Stimulated activated CD4-positive, alpha-beta T cell treated with anti-CD3 and anti-CD28 coated beads, Interleukin-1b, Interleukin-23, amount 100 ng/mL, for 24 hours (primary cell): ENCODE results near the gene TBX20.
A peak's percentile ranks its signal among the peaks of the same experiment; 100 is the strongest.
"Not testable (repeated sequence)": the region's sequence is repeated elsewhere in the genome, so short reads cannot be mapped to it uniquely, and the experiment has no call there.

Experiments
- DNase-seq, 4 experiments: peaks; one replicate each; pipeline ENCODE4 v3.0.0-alpha.2; 2020; ENCODE audit warnings: low read depth in 4 of 4, low spot score in 1 of 4

TBX20 gene

DNA sequence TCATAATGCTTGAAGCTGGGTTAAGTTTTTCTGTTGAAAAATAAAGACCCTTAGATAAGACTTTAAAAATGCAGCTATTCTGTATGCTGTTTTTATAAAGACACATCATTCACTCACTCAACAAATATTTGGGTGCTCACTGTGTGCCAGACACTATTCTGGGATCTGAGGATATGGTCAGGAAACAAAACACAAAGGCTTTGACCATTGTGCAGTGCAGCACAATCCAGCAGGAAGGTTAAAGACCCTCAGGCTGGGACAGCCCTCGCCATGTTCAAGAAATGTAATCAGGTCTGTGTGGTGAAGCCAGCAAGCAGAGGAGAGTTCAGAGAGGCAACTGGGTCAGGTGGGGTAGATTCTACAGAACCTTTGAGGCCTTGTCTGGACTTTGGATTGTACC, 31.5 kb downstream of the TBX20 start:
- DNase-seq = not testable (repeated sequence)

DNA sequence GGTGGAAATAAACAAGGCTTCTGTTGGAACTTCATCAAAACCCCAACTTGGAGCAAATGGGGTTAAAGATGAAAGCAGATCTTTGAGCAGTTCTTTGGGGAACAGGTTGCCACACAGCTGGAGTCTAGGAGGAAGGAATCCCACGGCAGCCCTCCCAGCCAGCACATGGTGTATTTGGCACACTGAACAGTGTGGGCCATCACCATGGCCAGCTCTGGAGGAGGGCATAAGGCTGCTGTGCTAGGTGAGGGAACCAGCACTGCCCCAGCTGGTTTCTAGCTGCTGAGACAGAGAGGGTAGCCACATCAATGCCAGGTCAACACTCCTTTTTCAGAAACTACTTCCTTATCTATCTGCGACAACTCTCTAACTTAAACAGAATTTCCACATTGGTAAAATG, 33.7 kb downstream of the TBX20 start:
- DNase-seq = not testable (repeated sequence)

DNA sequence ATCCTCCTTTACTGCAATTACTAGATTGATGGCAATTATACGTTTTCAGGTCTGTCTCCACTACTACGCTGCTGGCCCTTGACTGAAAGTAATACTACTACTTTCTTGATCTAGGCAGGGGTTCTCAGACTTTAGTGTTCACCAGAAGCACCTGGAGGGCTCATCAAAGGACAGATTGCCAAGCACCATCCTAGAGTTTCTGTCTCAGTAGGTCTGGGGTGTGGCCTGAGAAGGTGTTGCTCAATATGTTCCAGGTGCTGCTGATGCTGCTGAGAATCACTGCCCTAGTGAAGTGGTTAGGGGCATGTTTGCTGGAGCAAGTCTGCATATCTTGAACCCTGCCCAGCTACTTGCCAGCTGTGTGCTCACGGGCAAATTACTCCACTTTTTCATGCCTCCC, 37.9 kb downstream of the TBX20 start:
- not testable (repeated sequence) for DNase-seq

DNA sequence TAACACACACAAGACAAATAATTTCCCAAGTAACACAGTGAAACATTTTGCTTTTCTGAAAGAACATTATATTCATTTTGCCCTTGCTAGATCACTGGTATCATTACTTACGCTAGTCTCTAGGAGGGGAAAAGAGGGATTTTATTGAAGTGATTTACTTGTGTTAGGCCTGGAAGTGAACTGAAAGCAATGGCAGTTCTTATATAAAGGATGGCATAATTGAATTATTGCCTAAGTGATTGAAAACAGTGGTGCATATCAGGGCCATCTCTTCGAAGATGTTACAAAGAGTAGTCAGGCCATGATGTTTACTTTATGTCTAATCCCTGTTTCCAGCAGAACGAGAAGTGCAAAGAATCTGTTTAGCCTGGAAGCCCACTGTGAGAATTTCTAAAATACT, 38.8 kb downstream of the TBX20 start:
- DNase-seq = not testable (repeated sequence)

DNA sequence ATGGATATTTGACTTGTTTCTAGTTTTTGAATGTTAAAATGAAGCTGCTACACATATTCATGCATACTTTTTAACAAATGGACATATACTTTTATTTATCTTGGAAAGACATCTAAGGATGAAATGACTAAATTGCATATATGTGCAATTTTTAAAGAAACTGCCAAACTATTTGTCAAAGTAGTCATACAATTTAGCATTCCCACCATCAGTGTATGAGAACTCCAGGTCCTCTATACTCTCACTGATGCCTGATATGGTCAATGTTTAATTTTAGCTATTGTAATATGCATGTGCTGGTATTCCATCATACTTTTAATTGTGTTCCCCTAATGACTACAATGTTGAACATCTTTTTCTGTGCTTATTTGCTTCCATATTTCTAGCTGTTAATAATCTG, 47.0 kb downstream of the TBX20 start:
- DNase-seq = not testable (repeated sequence)

DNA sequence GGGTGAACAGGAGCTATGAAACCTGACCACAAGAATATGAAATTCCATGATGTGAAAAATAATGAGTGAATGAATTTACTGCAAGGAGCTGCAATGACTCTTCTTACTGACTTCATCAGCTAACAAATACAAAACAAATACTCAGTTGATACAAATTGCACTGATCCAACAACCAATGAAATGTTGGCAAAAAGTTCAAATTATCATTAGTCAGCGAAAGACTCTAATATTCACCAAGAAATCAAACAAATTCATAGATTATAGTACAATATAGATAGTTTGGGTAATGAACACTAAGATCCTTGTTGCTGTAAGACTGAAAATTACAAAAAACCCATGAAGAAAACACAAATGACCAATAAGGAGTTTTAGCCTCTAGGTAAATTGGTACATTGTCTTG, 49.0 kb downstream of the TBX20 start:
- DNase-seq = not testable (repeated sequence)

DNA sequence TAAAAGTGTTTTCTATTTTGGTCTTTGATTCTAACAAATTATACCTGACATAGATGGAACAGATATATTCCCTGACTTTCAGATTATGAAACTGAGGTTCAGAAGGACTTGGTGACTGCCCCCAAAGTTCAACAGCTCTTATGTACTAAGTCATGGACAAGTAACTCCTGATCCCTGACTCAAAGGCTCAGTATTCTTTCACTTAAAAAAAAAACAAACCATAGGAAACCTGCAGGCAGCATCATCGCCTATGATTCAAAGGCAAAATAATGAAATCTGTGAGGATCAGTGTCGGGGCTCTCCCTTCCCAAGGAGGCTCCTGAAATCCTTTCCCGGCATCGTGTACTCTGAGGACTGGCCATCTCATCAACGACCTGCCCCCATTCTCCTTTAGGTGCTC, 49.9 kb downstream of the TBX20 start:
- not testable (repeated sequence) for DNase-seq

DNA sequence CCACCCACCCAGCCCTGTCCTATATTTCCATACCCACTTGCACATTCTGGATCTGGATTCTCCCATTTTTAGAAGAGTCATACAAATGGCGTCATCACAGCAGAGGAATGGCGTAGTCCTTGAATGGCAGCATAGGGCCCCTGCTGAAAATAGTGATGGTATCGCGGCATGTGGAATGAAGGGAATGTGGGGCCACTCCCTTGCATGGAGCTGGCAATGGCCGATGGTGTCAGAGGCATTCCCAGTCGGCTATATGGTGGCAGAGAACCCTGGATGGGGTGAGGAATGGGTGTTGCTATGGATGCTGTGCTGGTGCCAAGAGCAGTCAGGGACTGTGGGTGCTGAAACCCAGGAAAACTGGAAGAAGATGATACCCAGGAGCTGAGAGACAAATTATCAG, 51.5 kb downstream of the TBX20 start:
- not testable (repeated sequence) for DNase-seq

DNA sequence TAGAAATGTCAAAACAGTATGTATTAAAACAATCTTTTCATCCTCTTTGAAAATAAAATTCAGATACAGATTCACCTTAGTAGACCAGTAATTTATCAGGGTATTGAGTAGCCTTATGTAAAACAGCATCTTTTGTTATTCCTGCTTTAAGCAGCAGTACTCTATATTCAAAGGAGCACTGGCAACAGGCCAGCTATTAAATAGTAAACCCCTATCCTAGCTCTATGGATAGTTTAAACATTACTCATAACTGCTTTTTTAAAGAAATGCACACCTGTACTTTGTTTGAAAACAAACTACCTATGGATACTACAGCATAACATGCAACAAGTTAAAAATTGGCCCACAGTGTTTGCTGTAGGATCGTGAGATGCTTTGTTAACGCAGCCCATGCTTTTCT, 53.7 kb downstream of the TBX20 start:
- DNase-seq = not testable (repeated sequence)

DNA sequence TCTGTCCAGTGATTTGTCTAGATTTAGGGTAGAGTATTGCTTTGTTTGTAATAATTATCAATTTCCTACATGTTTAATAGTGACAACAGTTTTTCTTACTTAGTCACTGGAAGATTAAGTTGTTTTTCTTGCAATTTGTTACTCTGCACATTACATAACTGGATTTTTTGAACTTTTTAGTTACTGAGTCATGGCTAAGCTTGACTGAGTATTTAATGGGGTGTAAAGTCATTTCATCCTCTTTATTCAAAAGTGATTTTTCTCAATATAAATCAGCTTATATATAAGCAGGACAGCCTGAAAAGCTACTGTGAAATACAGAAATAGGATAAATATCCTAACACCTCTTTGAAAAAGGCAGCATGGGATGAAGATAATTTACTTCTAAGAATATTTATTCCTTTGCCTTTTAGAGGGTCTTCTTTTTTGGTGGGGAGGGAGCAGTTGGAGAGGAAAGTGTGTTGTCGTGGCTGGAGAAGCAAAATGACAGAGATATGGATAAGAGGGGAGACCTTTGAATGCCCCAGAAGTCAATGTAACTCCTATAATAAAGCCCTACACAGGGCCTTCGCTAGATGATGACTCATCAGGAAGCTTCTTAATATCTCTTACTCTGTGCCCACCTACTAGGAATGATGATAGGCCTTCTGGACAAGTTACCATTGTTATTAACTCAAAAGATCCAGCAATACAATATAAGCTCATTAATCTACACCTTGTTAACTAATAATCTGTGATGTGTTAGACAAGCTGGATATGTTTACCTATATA, 55.3 kb downstream of the TBX20 start:
- not testable (repeated sequence) for DNase-seq

DNA sequence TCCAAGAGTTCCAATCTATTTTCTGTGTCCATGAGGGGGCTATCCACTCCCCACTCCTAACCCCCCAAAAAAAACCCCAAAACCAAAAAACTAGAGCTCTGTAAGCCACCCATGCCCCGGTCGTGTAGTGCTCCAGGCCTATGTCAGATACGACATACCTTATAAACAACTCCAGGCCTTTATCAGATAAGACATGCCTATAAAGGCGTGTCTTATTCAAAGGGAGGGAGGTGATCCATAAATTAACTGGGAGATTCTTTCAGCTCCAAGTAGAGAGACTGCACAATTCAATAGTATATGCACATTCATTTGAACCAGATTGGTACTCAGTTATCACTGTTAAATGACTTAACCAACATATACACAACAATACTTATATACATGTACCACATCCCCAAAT, 62.3 kb downstream of the TBX20 start:
- DNase-seq = not testable (repeated sequence)

DNA sequence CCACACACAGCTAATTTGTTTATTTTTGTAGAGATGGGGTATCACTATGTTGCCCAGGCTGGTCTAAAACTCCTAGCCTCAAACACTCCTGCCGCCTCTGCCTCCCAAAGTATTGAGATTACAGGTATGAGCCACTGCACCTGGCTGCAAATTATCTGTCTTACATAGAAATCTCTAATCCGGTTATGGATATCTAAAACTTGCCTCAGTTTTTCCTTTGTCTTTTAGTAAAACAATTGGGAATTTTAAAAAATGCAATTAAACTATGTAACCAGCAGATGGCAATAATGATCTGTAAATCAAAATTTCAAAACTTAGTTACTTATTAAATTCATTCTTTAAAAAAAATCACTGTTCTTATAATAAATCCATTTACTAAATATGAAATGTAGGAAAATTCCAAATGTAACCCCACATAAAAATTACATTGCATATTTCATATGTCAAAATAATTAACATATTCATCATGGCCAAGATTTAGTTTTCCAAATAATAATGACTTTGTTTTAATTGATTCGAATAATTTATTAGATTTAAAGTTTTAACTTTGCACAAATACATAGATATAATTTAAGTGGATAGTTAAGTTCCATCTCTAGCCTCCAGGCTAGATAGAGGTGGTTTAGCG, 63.6 kb downstream of the TBX20 start:
- DNase-seq = not testable (repeated sequence)

DNA sequence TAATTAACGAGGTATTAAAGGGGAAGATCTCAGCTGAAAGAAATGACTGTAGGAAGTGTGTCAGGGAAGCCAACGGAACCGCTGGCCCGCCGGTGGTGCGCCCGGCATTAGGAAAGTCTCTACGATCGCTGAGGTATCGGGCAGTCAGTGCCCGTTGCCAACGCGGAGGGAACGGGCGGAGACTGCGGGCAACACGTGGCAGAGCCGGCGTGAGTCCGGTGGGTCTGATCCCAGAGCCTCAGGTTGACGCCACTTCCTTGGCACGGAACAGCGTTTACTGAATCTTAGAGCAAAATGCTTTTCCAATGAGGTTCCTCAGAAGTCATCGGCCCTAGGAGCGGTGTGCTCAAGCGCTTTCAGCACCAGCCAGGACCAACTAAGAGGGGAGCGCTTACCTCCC, 67.1 kb downstream of the TBX20 start:
- not testable (repeated sequence) for DNase-seq

DNA sequence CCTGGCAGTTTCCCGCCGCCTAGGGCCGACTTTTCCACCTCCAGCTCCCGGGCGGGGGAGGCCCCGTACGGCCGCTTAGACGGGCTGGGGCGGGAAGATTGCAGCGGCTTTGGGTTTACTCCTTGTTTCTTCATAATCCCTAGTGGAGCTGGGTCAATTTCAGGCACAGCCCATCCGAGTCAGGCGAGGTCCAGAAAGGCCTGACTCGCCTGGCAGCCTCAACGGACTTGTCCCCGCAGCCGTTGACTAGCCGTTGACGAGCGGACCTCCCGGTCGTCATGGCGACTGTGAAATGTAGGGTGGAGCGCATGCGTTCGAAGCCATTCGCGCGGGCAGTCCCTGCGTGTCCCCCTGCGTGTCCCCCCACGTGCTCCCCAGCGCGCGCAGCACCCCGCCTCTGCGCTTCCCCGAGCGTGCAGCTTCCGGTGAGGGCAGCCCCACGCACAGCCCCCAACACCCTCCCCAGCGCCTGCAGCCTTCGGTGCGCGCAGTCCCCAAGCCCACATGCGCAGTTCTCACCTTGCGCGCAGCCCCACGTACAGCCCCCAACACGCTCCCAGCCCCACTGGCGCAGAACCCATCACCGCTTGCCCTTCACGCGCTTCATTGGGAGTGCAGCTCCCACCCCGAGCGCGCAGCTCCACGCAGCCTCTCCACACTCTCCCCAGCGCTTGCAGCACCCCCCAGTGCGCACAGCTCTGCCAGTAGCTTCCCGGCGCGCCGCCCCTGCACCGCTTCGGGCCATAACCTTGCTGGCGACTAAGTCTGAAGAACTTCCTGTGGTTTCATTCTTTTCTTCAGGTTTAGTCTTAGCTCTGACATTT, 67.8 kb downstream of the TBX20 start:
- peak in 1 of 4 experiments; percentile 2 for DNase-seq

DNA sequence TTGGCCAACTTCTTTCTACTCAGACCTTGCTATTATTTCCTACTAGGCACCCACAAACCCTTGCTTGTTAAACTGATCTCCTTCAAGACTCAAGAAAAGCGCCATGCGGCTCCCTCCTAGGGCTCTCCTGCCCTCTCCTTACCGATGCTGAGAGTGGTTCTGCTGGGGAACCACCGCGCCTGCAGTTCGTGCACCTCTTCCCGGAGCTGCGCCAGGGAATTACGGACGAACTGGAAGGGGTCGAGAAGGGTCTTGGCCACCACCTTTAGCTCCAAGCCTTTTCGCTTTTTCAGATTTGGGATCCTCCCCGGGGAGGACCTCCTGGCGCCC, 68.4 kb downstream of the TBX20 start:
- not testable (repeated sequence) for DNase-seq

DNA sequence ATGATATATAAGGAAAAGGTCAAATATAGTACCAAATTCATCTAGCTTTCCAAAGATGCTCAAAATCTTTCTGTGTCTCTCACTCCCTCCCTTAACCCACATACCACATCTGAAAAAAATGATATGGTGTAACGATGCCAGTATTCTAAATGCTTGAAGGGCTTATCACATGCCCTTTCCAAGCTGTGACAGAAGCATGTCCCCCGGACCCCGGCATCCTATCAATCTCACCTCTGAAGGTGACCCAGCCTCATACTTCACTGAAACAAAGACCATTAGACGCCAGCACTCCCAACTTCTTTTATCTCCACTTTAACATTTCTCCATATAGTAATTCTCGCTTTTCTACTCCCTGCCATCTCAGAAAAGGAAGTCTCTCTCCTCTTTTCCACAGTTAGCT, 68.9 kb downstream of the TBX20 start:
- not testable (repeated sequence) for DNase-seq

DNA sequence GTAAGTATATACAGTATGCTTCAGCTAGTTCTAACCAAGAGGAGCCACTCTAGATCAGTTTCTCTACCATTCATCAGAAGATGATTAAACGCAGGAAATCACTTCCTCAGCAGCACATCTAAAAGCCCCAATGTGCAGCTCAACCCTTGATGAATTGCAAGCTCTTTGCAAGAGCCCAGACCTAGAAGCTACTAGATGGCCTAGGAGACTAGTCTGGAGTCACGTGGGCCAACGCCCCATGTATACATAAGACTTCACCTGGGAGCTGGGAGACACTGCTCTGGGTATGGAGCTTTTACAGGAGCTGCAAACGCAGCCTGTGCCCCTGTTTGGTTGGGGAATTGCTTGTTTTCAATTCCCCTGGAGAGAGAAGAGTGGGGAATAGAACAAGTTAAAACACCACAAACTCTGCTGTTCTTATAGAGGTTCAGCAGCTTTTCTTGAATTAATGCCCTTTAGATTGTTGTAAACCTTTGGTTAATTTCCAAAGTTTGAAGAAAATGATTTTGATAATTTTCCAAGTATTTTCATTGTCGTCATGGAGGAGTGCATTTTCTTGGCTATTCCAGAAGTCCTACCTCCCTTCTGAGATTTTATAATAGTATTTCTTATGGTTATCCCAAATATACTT, 69.9 kb downstream of the TBX20 start:
- not testable (repeated sequence) for DNase-seq

DNA sequence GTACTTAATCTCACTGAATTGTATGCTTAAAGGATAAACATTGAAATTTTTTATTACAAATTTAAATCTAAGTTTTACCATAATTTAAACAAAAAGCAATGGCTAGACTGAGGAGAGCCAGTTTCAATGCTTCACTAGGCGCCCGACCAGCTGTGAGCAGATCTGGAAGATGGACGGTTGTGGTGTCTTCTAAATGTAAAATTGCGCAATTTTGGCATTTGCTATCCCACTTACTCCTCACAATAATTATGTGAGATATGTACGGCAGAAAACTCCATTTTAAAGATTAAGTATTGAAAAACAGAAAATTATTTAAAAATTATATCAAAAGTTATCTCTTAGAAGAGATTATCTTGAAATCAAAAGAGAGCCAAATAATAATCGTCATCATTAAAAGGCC, 73.2 kb downstream of the TBX20 start:
- DNase-seq = not testable (repeated sequence)

DNA sequence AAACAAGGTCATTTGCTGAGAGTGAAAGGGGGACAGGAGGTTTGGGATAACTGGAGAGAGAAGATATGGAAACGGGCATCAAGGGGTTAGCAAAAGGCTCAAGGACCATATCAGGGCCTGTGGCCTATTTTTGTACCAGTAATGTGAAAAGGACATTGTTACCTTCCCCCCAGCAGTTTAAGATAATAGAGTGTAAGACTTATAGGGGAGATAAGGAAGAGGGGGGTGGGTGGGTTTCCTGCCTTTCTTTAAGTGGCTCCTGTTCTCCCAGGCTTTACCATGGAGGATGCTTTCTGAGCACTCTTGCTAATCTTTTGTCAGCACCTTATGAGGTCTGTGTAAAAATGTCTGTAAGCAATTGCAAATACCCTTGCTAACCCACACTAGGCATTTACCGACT, 80.7 kb downstream of the TBX20 start:
- not testable (repeated sequence) for DNase-seq

DNA sequence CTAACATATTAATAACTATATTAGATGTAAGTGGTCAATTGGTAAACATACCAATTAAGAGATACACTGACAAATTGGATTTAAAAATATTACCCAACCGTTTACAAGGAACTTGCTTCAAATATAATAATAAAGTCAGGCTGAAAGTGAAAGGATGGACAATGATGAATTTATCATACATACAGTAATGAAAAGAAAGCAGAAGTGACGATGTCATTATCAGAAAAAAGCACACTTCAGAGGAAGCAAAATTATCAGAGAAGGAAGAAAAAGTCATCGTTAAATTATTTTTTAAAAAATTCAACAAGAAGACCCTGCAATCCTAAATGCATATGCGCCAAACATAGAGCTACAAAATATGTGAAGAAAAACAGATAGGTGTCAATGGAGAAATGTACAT, 81.8 kb downstream of the TBX20 start:
- not testable (repeated sequence) for DNase-seq

DNA sequence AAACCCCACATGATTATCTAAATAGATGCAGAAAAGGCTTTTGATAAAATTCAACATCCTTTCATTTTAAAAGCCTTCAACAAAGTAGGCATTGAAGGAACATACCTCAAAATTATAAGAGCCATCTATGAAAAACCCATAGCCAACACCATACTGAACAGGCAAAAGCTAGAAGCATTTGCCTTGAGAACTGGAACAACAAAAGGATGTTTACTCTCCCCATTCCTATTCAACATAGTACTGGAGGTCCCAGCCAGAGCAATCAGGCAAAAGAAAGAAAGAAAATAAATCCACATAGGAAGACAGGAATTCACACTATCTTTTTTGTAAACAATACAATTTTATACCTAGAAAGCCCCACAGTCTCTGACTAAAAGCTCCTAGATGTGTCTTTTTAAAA, 86.2 kb downstream of the TBX20 start:
- not testable (repeated sequence) for DNase-seq
